ENCODE data around the gene TAS2R13.

TAS2R13 gene

GRCh38 chr12:10863512-10864218 is 45.7 kb downstream of the TAS2R13 start:
- DNase-seq: no peak

GRCh38 chr12:10861366-10861765 is 48.0 kb downstream of the TAS2R13 start:
- DNase-seq: no peak

Measured in CD4-positive, alpha-beta T cell treated with Interleukin-1 beta for 1 hour (primary cell).